Spleen (tissue), 11 donors: ENCODE measurements around the gene FTSJ3. TPM values are rescaled to one million over a fixed set of nuclear protein-coding genes. Genes with fewer than 3 reads are reported as not detected.
"Not testable (repeated sequence)": the region's sequence is repeated elsewhere in the genome, so short reads cannot be mapped to it uniquely, and the experiment has no call there.

Experiments used
- DNase-seq: peaks from one replicate; pipeline ENCODE4 v3.0.0-alpha.2; 2020
- H3K27ac ChIP-seq, 8 donors: fragments of 200-600 bp; sonication (generic) in 7 of 8; 1 replicate in 4 of 8; 2 replicates in 4 of 8; pipeline versions ENCODE4 v1.5.0 to v1.8.0; 2016 to 2021; ENCODE audit warnings: inconsistent platforms in 4 of 8, mild to moderate bottlenecking in 4 of 8, moderate library complexity in 1 of 8
- H3K27me3 ChIP-seq, 7 donors: fragments of 200-600 bp; sonication (generic) in 6 of 7; replicated peaks in 1 of 7; 1 replicate in 4 of 7; 2 replicates in 3 of 7; pipeline versions ENCODE4 v1.5.0 to v1.8.0; 2016 to 2021; ENCODE audit warnings: inconsistent platforms in 3 of 7, mild to moderate bottlenecking in 1 of 7
- H3K36me3 ChIP-seq, 6 donors: fragments of 200-600 bp; sonication (generic) in 5 of 6; 1 replicate in 4 of 6; 2 replicates in 2 of 6; pipeline versions ENCODE4 v1.5.0 to v1.8.0; 2016 to 2021; ENCODE audit warnings: inconsistent platforms in 2 of 6
- H3K4me1 ChIP-seq, 6 donors: fragments of 200-600 bp; sonication (generic) in 5 of 6; 1 replicate in 3 of 6; 2 replicates in 3 of 6; pipeline versions ENCODE4 v1.5.0 to v1.8.0; 2016 to 2021; ENCODE audit warnings: inconsistent platforms in 3 of 6
- H3K4me3 ChIP-seq, 8 donors: fragments of 200-600 bp; sonication (generic) in 7 of 8; 1 replicate in 4 of 8; 2 replicates in 4 of 8; pipeline versions ENCODE4 v1.5.0 to v1.8.0; 2016 to 2021; ENCODE audit warnings: inconsistent platforms in 4 of 8, mild to moderate bottlenecking in 4 of 8, moderate library complexity in 2 of 8
- H3K9me3 ChIP-seq, 8 donors: fragments of 200-600 bp; sonication (generic) in 7 of 8; 1 replicate in 4 of 8; 2 replicates in 4 of 8; pipeline versions ENCODE4 v1.5.0 to v1.8.0; 2016 to 2021; ENCODE audit warnings: inconsistent platforms in 4 of 8
- CTCF ChIP-seq, 11 experiments: fragments of 200-600 bp in 7 of 11; fragments of 450-650 bp in 4 of 11; sonication (generic) in 4 of 11; IDR thresholded peaks in 8 of 11; conservative IDR thresholded peaks in 3 of 11; 1 replicate in 7 of 11; 2 replicates in 4 of 11; pipeline versions ENCODE4 v1.4.0 to v1.8.0; 2016 to 2021; ENCODE audit warnings: antibody characterized with exemption in 11 of 11, inconsistent platforms in 4 of 11, mild to moderate bottlenecking in 1 of 11
- POLR2A ChIP-seq, 3 donors: fragments of 450-650 bp; IDR thresholded peaks; one replicate each; pipeline ENCODE4 v1.5.1; 2017; ENCODE audit warnings: antibody characterized with exemption in 3 of 3, mild to moderate bottlenecking in 1 of 3
- POLR2AphosphoS5 ChIP-seq, 3 donors: sonication (generic); formaldehyde crosslinking; IDR thresholded peaks; one replicate each; pipeline ENCODE4 v1.5.1; 2017; ENCODE audit warnings: antibody characterized with exemption in 3 of 3
- WGBS, 5 donors: extraction: QIAGEN DNeasy Blood & Tissue Kit in 3 of 5; methylation state at CpG; one replicate each; pipeline versions ENCODE4 v1.1.5 to v1.1.7; 2013 to 2018; 5-methylcytosine and 5-hydroxymethylcytosine counted together
- intact Hi-C: fragments of 100-400 bp; cut with DNase I; formaldehyde crosslinking; loops from one replicate; pipeline ENCODE4 v1.15.0; 2023; ENCODE audit warnings: low total_unique reads
- polyA plus RNA-seq, 3 donors: library from polyadenylated mRNA; stranded (reverse); fragments of 200-250 nt; gene quantifications; one replicate each; pipeline ENCODE4 v1.2.1, GENCODE V29; 2013
- total RNA-seq, 7 donors: library from RNA; depleted of rRNA in 3 of 7; stranded (reverse); fragments of >200 nt in 3 of 7; fragmentation: NEBNext Ultra II Directional in 4 of 7; extraction: Animal tissue kit (Norgen Biotek cat#: 25700) in 4 of 7; gene quantifications; one replicate each; pipeline versions ENCODE4 v1.1.0 to v1.2.1, GENCODE V29; 2016 to 2021
- donor health status: healthy with polysubstance abuse.
- donor health status: DM: no; HTN: no; CAD: no; lungs with moderate emphysema.
- donor health status: DM: no; HTN: no; CAD: no.
- donor health status: Bipolar disorder and iron deficiency.
- donor health status: healthy.
- donor health status: DM: no; HTN: no; CAD: no.
- donor health status: DM: yes; HTN: yes; CAD: no.

Gene FTSJ3
- total and polyA plus RNA-seq, 10 donors: 13.5 to 45.7 (median 33.1) TPM

- H3K36me3 ChIP-seq, intact Hi-C loops, DNase-seq, H3K27ac ChIP-seq, H3K9me3 ChIP-seq, H3K27me3 ChIP-seq, H3K4me1 ChIP-seq, H3K4me3 ChIP-seq: not testable (repeated sequence)
- peak in 1 of 11 experiments; percentile 14 for TF ChIP-seq CTCF (IDR thresholded peaks at IDR 0.05 in 8 of 11, conservative IDR thresholded peaks at IDR 0.05 in 3 of 11)
- 65 to 77% (median 75%) methylated on average over 9 of the region's 9 CpGs for WGBS, 5 donors
These were observed 42.2 kb upstream of the FTSJ3 start for GRCh38 chr17:63869491-63870291.

GRCh38 chr17:63866625-63867024 is 39.2 kb upstream of the FTSJ3 start:
- 69 to 81% (median 78%) methylated on average over 6 to 7 of the region's 7 CpGs for WGBS, 5 donors
- intact Hi-C loops, H3K4me1 ChIP-seq, H3K36me3 ChIP-seq, H3K27me3 ChIP-seq, H3K27ac ChIP-seq, H3K9me3 ChIP-seq, H3K4me3 ChIP-seq: not testable (repeated sequence)
- DNase-seq: peak; percentile 28

- TF ChIP-seq CTCF (IDR thresholded peaks at IDR 0.05 in 8 of 11, conservative IDR thresholded peaks at IDR 0.05 in 3 of 11): no peak
- TF ChIP-seq POLR2AphosphoS5 (IDR thresholded peaks at IDR 0.05): no peak
- TF ChIP-seq POLR2A (IDR thresholded peaks at IDR 0.05): no peak
- no peaks in the 10 kb centered on the region for H3K27me3 ChIP-seq
- H3K4me1 ChIP-seq: no peaks in the 10 kb centered on the region
- 74 to 95% (median 84%) methylated on average over 3 of the region's 3 CpGs for WGBS, 5 donors
- intact Hi-C loops: no loop called here
- no peaks in the 10 kb centered on the region for H3K9me3 ChIP-seq
- no peaks in the 10 kb centered on the region for H3K36me3 ChIP-seq
- no peak overlapping the region for H3K27ac ChIP-seq
- no peak overlapping the region for H3K4me3 ChIP-seq
- DNase-seq: peak; percentile 2
These were observed 31.8 kb upstream of the FTSJ3 start for GRCh38 chr17:63859257-63859656.

GRCh38 chr17:63856425-63856824 is 29.0 kb upstream of the FTSJ3 start:
- H3K27me3 ChIP-seq, H3K4me1 ChIP-seq, intact Hi-C loops, H3K4me3 ChIP-seq, H3K27ac ChIP-seq, H3K36me3 ChIP-seq, H3K9me3 ChIP-seq: not testable (repeated sequence)
- DNase-seq: peak; percentile 35
- 87 to 91% (median 90%) methylated on average over 8 of the region's 8 CpGs for WGBS, 5 donors

GRCh38 chr17:63855185-63855584 is 27.7 kb upstream of the FTSJ3 start:
- H3K4me3 ChIP-seq: no peak overlapping the region
- no peaks in the 10 kb centered on the region for H3K9me3 ChIP-seq
- TF ChIP-seq POLR2A (IDR thresholded peaks at IDR 0.05) (no peak), CTCF (IDR thresholded peaks at IDR 0.05 in 8 of 11, conservative IDR thresholded peaks at IDR 0.05 in 3 of 11) (no peak), POLR2AphosphoS5 (IDR thresholded peaks at IDR 0.05) (no peak)
- no peaks in the 10 kb centered on the region for H3K27me3 ChIP-seq
- WGBS, 5 donors: 87 to 94% (median 91%) methylated on average over 8 of the region's 8 CpGs
- H3K27ac ChIP-seq: no peak overlapping the region
- H3K4me1 ChIP-seq: no peaks in the 10 kb centered on the region
- H3K36me3 ChIP-seq: no peaks in the 10 kb centered on the region
- peak; percentile 30 for DNase-seq
- intact Hi-C loops: no loop called here
